ENCODE results near the gene ZNF280D. TPM values are rescaled to one million over a fixed set of nuclear protein-coding genes. Genes with fewer than 3 reads are reported as not detected.
A peak's percentile ranks its signal among the peaks of the same experiment; 100 is the strongest.

Gene ZNF280D
- total and polyA plus RNA-seq, 2 of the 8 experiments (the other 6 are each of a cell fraction or from before 2014, with no cell fraction given): 7.4 to 27.5 TPM

DNA sequence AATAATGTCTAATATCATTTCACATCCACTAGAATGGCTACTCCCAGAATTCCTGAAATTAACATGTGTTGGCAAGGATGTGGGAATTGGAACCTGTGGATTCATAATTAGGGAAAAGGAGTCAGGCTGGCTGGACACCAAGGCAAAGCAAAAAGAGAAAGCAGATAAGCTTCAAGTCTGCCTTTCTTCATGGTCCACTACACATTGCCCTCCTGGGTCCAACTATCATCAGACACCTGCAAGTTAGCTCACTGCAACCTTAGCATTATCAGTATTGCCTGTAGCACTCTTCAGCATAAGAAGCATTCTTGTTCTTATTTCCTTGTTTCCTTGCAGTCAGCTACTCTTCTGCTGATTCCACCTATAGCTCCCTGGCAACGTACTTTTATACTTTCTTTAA lies 124.3 kb downstream of the ZNF280D start:
- no peak overlapping the region for H2BK5ac ChIP-seq (ENCODE audit: low read depth, low read length)
- no peak overlapping the region for H4K8ac ChIP-seq (ENCODE audit: extremely low read depth, insufficient read depth, low read length)
- no peak overlapping the region for H3K4ac ChIP-seq (replicated peaks; ENCODE audit: insufficient read length, low read depth, low read length)
- no peak overlapping the region for H3K14ac ChIP-seq (ENCODE audit: insufficient read length)
- H3K18ac ChIP-seq (ENCODE audit: extremely low read depth, low read length): no peak overlapping the region
- H4K91ac ChIP-seq (replicated peaks; ENCODE audit: insufficient read length, low read length): no peak overlapping the region
- POLR2A ChIA-PET (ENCODE audit: partially characterized antibody): no interaction called here
- no peaks in the 10 kb centered on the region for H3K79me1 ChIP-seq (ENCODE audit: low read depth, low read length)
- WGBS, 2 experiments (ENCODE audit: extremely low coverage in 1 of 2, insufficient coverage in 1 of 2, insufficient read length in 1 of 2, insufficient replicate concordance in 2 of 2, low coverage in 1 of 2, low lambda C conversion rate in 2 of 2, missing lambda C conversion rate in 1 of 2): 86% methylated on average over 1 of the region's 1 CpG; no CpG with 5 or more reads in 1 of the 2 experiments
- H3K79me2 ChIP-seq (ENCODE audit: control insufficient read depth in 1 of 2, insufficient read depth in 2 of 2, low read length in 2 of 2): no peaks in the 10 kb centered on the region
- H2BK12ac ChIP-seq (ENCODE audit: low read depth, low read length): no peak overlapping the region
- CTCF ChIA-PET (ENCODE audit: partially characterized antibody): no interaction called here
- H2AK5ac ChIP-seq (ENCODE audit: low read depth, low read length): no peak overlapping the region
- no peak overlapping the region for H3K56ac ChIP-seq (replicated peaks; ENCODE audit: insufficient read length, low read depth, low read length)
- 0 out of 2 replicates have a peak overlapping the region, but pooled peaks have one; percentile 7 for H2AFZ ChIP-seq (ENCODE audit: low read length)
- FAIRE-seq (no peak), DNase-seq (ENCODE audit: low read depth in 1 of 2, low spot score in 2 of 2) (no peak)
- no peaks in the 10 kb centered on the region for H3K4me1 ChIP-seq (replicated peaks in 1 of 4; ENCODE audit: control insufficient read depth in 3 of 4, insufficient read depth in 4 of 4, low read length in 3 of 4)
- H3K4me3 ChIP-seq (ENCODE audit: extremely low read depth in 1 of 4, insufficient read depth in 2 of 4, low read depth in 3 of 4, low read length in 4 of 4): no peak overlapping the region
- H3K36me3 ChIP-seq (ENCODE audit: control insufficient read depth in 2 of 4, insufficient read depth in 4 of 4, low read length in 3 of 4): no peaks in the 10 kb centered on the region
- H3K9me3 ChIP-seq (ENCODE audit: insufficient read depth in 2 of 2, low read depth in 1 of 2, low read length in 1 of 2): no peaks in the 10 kb centered on the region
- H3K27me3 ChIP-seq (replicated peaks in 1 of 4; ENCODE audit: control insufficient read depth in 3 of 4, extremely low read depth in 1 of 4, insufficient read depth in 3 of 4, low read length in 3 of 4): no peaks in the 10 kb centered on the region
- no peak overlapping the region for H2BK15ac ChIP-seq (ENCODE audit: low read length)
- no peak overlapping the region for H3K4me2 ChIP-seq (ENCODE audit: insufficient read depth in 1 of 2, low read depth in 2 of 2, low read length in 2 of 2)
- no peak overlapping the region for H3K23ac ChIP-seq (ENCODE audit: insufficient read length)
- no peak overlapping the region for H4K5ac ChIP-seq (ENCODE audit: insufficient read length, low read depth, low read length)
- H2BK20ac ChIP-seq (ENCODE audit: low read length): no peak overlapping the region
- H3K23me2 ChIP-seq (ENCODE audit: low read depth, low read length): no peaks in the 10 kb centered on the region
- no peak overlapping the region for H3K27ac ChIP-seq (ENCODE audit: low read depth, low read length)
- H4K20me1 ChIP-seq (replicated peaks in 1 of 2; ENCODE audit: control insufficient read depth in 1 of 2, insufficient read depth in 2 of 2, low read length in 2 of 2): no peaks in the 10 kb centered on the region
- no peak overlapping the region for H2BK120ac ChIP-seq (replicated peaks; ENCODE audit: low read depth, low read length)
- H3K9ac ChIP-seq (replicated peaks in 1 of 4; ENCODE audit: extremely low read depth in 1 of 4, low read depth in 3 of 4, low read length in 3 of 4): no peak overlapping the region
- TF ChIP-seq, protein P1, sequence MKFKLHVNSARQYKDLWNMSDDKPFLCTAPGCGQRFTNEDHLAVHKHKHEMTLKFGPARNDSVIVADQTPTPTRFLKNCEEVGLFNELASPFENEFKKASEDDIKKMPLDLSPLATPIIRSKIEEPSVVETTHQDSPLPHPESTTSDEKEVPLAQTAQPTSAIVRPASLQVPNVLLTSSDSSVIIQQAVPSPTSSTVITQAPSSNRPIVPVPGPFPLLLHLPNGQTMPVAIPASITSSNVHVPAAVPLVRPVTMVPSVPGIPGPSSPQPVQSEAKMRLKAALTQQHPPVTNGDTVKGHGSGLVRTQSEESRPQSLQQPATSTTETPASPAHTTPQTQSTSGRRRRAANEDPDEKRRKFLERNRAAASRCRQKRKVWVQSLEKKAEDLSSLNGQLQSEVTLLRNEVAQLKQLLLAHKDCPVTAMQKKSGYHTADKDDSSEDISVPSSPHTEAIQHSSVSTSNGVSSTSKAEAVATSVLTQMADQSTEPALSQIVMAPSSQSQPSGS (IDR thresholded peaks at IDR 0.05; ENCODE audit: low read length): no peak
- TF ChIP-seq HDAC6 (IDR thresholded peaks at IDR 0.05; ENCODE audit: low read depth, low read length) (no peak), HDAC2 (IDR thresholded peaks at IDR 0.05; ENCODE audit: borderline replicate concordance in 1 of 2, low read depth in 2 of 2, low read length in 2 of 2) (no peak), RFX5 (IDR thresholded peaks at IDR 0.05; ENCODE audit: borderline replicate concordance, low read depth, low read length) (no peak), RNF2 (IDR thresholded peaks at IDR 0.05; ENCODE audit: borderline replicate concordance, low read depth, low read length, missing control alignments, poor library complexity, severe bottlenecking) (no peak), EGR1 (IDR thresholded peaks at IDR 0.05; ENCODE audit: borderline replicate concordance, low read depth, low read length) (no peak), CHD1 (IDR thresholded peaks at IDR 0.05; ENCODE audit: low read depth, low read length) (no peak)
- TF ChIP-seq, protein P2, sequence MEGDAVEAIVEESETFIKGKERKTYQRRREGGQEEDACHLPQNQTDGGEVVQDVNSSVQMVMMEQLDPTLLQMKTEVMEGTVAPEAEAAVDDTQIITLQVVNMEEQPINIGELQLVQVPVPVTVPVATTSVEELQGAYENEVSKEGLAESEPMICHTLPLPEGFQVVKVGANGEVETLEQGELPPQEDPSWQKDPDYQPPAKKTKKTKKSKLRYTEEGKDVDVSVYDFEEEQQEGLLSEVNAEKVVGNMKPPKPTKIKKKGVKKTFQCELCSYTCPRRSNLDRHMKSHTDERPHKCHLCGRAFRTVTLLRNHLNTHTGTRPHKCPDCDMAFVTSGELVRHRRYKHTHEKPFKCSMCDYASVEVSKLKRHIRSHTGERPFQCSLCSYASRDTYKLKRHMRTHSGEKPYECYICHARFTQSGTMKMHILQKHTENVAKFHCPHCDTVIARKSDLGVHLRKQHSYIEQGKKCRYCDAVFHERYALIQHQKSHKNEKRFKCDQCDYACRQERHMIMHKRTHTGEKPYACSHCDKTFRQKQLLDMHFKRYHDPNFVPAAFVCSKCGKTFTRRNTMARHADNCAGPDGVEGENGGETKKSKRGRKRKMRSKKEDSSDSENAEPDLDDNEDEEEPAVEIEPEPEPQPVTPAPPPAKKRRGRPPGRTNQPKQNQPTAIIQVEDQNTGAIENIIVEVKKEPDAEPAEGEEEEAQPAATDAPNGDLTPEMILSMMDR (IDR thresholded peaks at IDR 0.05; ENCODE audit: control extremely low read depth in 1 of 3, insufficient read depth in 1 of 3, low read depth in 1 of 3, low read length in 3 of 3): no peak

Measured in H1 (cell line).